K562 (cell line): ENCODE results near the gene ZSWIM4. TPM values are rescaled to one million over a fixed set of nuclear protein-coding genes. Genes with fewer than 3 reads are reported as not detected.

Experiments
- ARID2 ChIP-seq: fragments of 450-650 bp; IDR thresholded peaks from 2 replicates; pipeline ENCODE4 v1.6.1; 2017; ENCODE audit warnings: antibody characterized with exemption, mild to moderate bottlenecking
- BHLHE40 ChIP-seq: IDR thresholded peaks from 2 replicates; pipeline ENCODE4 v1.6.1; 2011; ENCODE audit warnings: low read length, improper control_type of control experiment
- CAMTA2 ChIP-seq: fragments of 250-450 bp; sonication (Bioruptor Pico); conservative IDR thresholded peaks from 2 replicates; pipeline ENCODE4 v1.5.1; 2022
- CBFA2T3 ChIP-seq: fragments of 450-650 bp; IDR thresholded peaks from 2 replicates; pipeline ENCODE4 v1.6.1; 2017
- CBX3 ChIP-seq, 2 experiments: IDR thresholded peaks; 1 replicate in 1 of 2; 2 replicates in 1 of 2; pipeline ENCODE4 v1.6.1; 2012; ENCODE audit warnings: inconsistent platforms in 2 of 2, low read length in 2 of 2, borderline replicate concordance in 1 of 2, control low read depth in 1 of 2
- CBX5 ChIP-seq: IDR thresholded peaks from 2 replicates; pipeline ENCODE4 v1.6.1; 2014; ENCODE audit warnings: low read depth, borderline replicate concordance
- ELF1 ChIP-seq: fragments of 200-800 bp; sonication (Bioruptor generic); IDR thresholded peaks from 2 replicates; pipeline ENCODE4 v1.6.1; 2016; ENCODE audit warnings: missing genetic modification characterization, missing compliant biosample characterization
- GABPA ChIP-seq: fragments of 200-800 bp; sonication (Bioruptor generic); conservative IDR thresholded peaks from 2 replicates; pipeline ENCODE4 v1.6.1; 2016; ENCODE audit warnings: low read depth, missing genetic modification characterization, missing compliant biosample characterization
- HNRNPH1 ChIP-seq: fragments of 200-400 bp; formaldehyde crosslinking; optimal IDR thresholded peaks from 2 replicates; pipeline ENCODE3; 2017; ENCODE audit warnings: low read depth, mild to moderate bottlenecking, low read length, moderate library complexity
- L3MBTL2 ChIP-seq: fragments of 450-650 bp; IDR thresholded peaks from 2 replicates; pipeline ENCODE4 v1.6.1; 2016; ENCODE audit warnings: mild to moderate bottlenecking, moderate library complexity
- NR3C1 ChIP-seq: sonication (generic); formaldehyde crosslinking; IDR thresholded peaks from 2 replicates; pipeline ENCODE4 v1.8.1; 2022; ENCODE audit warnings: missing genetic modification reagents
- NRF1 ChIP-seq, 2 experiments: fragments of 450-650 bp; IDR thresholded peaks in 1 of 2; conservative IDR thresholded peaks in 1 of 2; 2 replicates each; pipeline ENCODE4 v1.6.1; 2014; ENCODE audit warnings: mild to moderate bottlenecking in 2 of 2
- PHB ChIP-seq: fragments of 250-450 bp; sonication (Bioruptor Pico); IDR thresholded peaks from 2 replicates; pipeline ENCODE4 v1.5.0; 2021
- PHF21A ChIP-seq: fragments of 450-650 bp; IDR thresholded peaks from 2 replicates; pipeline ENCODE4 v1.6.1; 2017; ENCODE audit warnings: low read depth, borderline replicate concordance
- RBBP5 ChIP-seq: fragments of 200-600 bp; sonication (generic); IDR thresholded peaks from 2 replicates; pipeline ENCODE4 v1.6.1; 2012; ENCODE audit warnings: borderline replicate concordance, mild to moderate bottlenecking, low read length, control low read depth, inconsistent platforms; ENCODE audit not compliant: insufficient read depth, poor library complexity, severe bottlenecking
- RREB1 ChIP-seq: fragments of 250-450 bp; sonication (Bioruptor Pico); IDR thresholded peaks from 2 replicates; pipeline ENCODE4 v1.4.0; 2020
- TGIF2 ChIP-seq: sonication (generic); formaldehyde crosslinking; IDR thresholded peaks from 2 replicates; pipeline ENCODE4 v1.8.1; 2022; ENCODE audit warnings: mild to moderate bottlenecking, missing genetic modification reagents, moderate library complexity
- TSC22D4 ChIP-seq: fragments of 450-650 bp; IDR thresholded peaks from 2 replicates; pipeline ENCODE4 v1.6.1; 2016; ENCODE audit warnings: missing genetic modification characterization, missing biosample characterization, control low read depth
- ZBTB9 ChIP-seq: fragments of 450-650 bp; formaldehyde crosslinking; IDR thresholded peaks from 2 replicates; pipeline ENCODE4 v1.4.0; 2020; ENCODE audit warnings: mild to moderate bottlenecking, moderate library complexity
- ZC3H11A ChIP-seq: IDR thresholded peaks from 2 replicates; pipeline ENCODE4 v1.6.1; 2012; ENCODE audit warnings: low read depth, low read length, improper control_type of control experiment
- ZFP1 ChIP-seq: fragments of 450-650 bp; formaldehyde crosslinking; IDR thresholded peaks from 2 replicates; pipeline ENCODE4 v1.4.0; 2020; ENCODE audit warnings: mild to moderate bottlenecking, mixed read lengths
- ZNF143 ChIP-seq: sonication (generic); formaldehyde crosslinking; IDR thresholded peaks from 2 replicates; pipeline ENCODE4 v1.9.0; 2022; ENCODE audit warnings: mild to moderate bottlenecking, missing genetic modification reagents
- polyA plus RNA-seq, 8 experiments: library from polyadenylated mRNA; depleted of rRNA in 4 of 8; stranded (reverse) in 5 of 8; unstranded in 3 of 8; fragments of >200 nt; fragmentation: Nextera tagmentation in 2 of 8; fragmentation: Illumina TruSeq in 1 of 8; extraction: Ambion mirVana in 2 of 8; extraction: Trizol in 1 of 8; gene quantifications; 2 replicates each; pipeline versions ENCODE4 v1.2.1 to v1.2.3, GENCODE V29; 2011 to 2014; ENCODE audit warnings: inconsistent platforms in 1 of 8, missing spikeins in 1 of 8
- total RNA-seq, 7 experiments: library from RNA; depleted of rRNA in 6 of 7; stranded (reverse); fragments of >200 nt in 6 of 7; fragmentation: Illumina TruSeq in 2 of 7; extraction: Trizol in 2 of 7; gene quantifications; 2 replicates each; pipeline versions ENCODE4 v1.2.1 to v1.2.3, GENCODE V29; 2011 to 2021; ENCODE audit warnings: low replicate concordance in 1 of 7

Gene ZSWIM4
- total and polyA plus RNA-seq, 9 of the 15 experiments (the other 6 are each of a cell fraction or from before 2014, with no cell fraction given), result 0.25 to 3.7 (median 0.79) TPM; not detected in 2

DNA sequence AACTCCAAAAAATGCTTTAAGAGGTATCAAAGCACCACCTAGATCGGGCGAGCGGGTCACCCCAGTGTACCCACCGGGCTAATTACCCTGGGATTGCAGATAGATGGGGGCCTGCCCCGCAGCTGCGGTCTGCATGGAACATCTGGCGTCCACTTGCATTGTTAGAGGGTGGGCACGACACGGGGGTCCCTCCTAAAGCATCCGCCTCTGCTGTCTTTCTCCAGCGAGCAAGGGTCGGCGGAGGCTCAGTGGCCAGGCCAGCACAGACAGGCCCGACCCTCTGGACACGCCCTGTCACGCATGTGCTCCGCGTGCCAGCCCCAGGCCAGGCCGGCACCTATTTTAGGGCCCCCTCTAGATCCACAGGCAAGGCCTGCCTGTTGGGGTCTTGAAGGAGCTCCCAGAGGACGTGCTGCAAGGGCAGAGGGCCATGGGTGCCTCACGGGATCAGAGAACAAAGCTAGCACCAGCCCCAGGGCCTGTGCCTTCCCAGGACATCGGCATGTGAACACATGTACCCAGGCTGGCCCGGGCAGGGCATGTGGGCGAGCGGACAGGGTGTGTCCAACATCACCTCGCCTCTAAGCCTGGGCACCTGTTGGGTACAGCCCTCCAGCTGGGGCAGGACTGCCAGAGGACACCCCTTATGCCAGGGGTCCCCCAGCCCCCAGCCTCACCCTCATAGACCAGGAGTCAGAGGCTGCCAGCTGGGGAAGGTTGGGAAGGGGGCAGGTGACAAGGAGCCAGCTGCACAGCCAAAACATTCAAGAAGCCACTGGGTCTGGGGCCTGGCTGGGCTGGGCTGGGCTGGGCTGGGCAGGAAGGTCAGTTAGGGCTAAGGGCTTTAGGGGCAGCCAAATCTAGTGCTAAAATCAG, 46.1 kb downstream of the ZSWIM4 start (continued):
- TF ChIP-seq RREB1 (no peak), CBX3 (IDR thresholded peaks at IDR 0.05; ENCODE audit: borderline replicate concordance in 1 of 2, low read length in 2 of 2) (no peak), ZBTB9 (CRISPR knock-in tag) (no peak), ZNF143 (CRISPR knock-in tag) (no peak), RBBP5 (no peak), ELF1 (tag) (no peak), GABPA (tag) (no peak), CBFA2T3 (no peak), PHB (no peak), TSC22D4 (tag) (no peak), CAMTA2 (CRISPR knock-in tag) (no peak), CBX5 (no peak), HNRNPH1 (no peak), NR3C1 (CRISPR knock-in tag) (no peak), NRF1 (conservative IDR thresholded peaks at IDR 0.05 in 1 of 2, IDR thresholded peaks at IDR 0.05 in 1 of 2) (peak; percentile 48 to 64; a peak in 3 of 4 replicates), PHF21A (no peak), TGIF2 (CRISPR knock-in tag) (no peak), ZFP1 (CRISPR knock-in tag) (no peak), ARID2 (no peak), L3MBTL2 (peak; percentile 32; the same call in 1 of the 2 replicates), ZC3H11A (no peak), BHLHE40 (peak; percentile 70)
